Calu3 (cell line): ENCODE data around the gene TSNAXIP1. TPM values are rescaled to one million over a fixed set of nuclear protein-coding genes. Genes with fewer than 3 reads are reported as not detected.

Experiments used
- BruUV-seq: library from RNA; stranded (reverse); fragments of 400-500 nt; replicated peaks from 2 replicates; lab custom pipeline; 2021; lab: Mats Ljungman, UMichigan
- CTCF ChIA-PET: fragments of 300-600 bp; sonication (Branson Sonifier 250); formaldehyde crosslinking; loops from one replicate; lab custom pipeline; 2022; ENCODE audit warnings: antibody characterized with exemption; lab: Charles Lee
- DNase-seq: peaks from one replicate; pipeline ENCODE4 v3.0.0; 2022
- H3K27ac Mint-ChIP-seq: one replicate; pipeline ENCODE4 v1.8.0; 2022; ENCODE audit warnings: mixed read lengths; ENCODE audit not compliant: unreplicated experiment
- H3K27me3 Mint-ChIP-seq: one replicate; pipeline ENCODE4 v1.8.0; 2022; ENCODE audit warnings: mixed read lengths; ENCODE audit not compliant: unreplicated experiment
- H3K36me3 Mint-ChIP-seq: one replicate; pipeline ENCODE4 v1.8.0; 2022; ENCODE audit warnings: mild to moderate bottlenecking, moderate library complexity, mixed read lengths; ENCODE audit not compliant: insufficient read depth, unreplicated experiment
- H3K4me1 Mint-ChIP-seq: one replicate; pipeline ENCODE4 v1.8.0; 2022; ENCODE audit warnings: mild to moderate bottlenecking, low read depth, mixed read lengths; ENCODE audit not compliant: unreplicated experiment
- H3K4me3 Mint-ChIP-seq: one replicate; pipeline ENCODE4 v1.8.0; 2022; ENCODE audit warnings: mild to moderate bottlenecking, low read depth, moderate library complexity, mixed read lengths; ENCODE audit not compliant: unreplicated experiment
- H3K9me3 Mint-ChIP-seq: one replicate; pipeline ENCODE4 v1.8.0; 2022; ENCODE audit warnings: low read depth, mixed read lengths; ENCODE audit not compliant: unreplicated experiment
- intact Hi-C: fragments of 100-400 bp; cut with micrococcal nuclease; formaldehyde crosslinking; loops from one replicate; pipeline ENCODE4 v1.10.0; 2022; ENCODE audit not compliant: unreplicated experiment
- total RNA-seq: library from RNA; stranded (reverse); gene quantifications from 2 replicates; pipeline ENCODE4 v1.2.3, GENCODE V29; 2022
- TF ChIP-seq, protein P1 (sequence below): fragments of 200-600 bp; IDR thresholded peaks from one replicate; pipeline ENCODE4 v1.8.0; 2022; ENCODE audit warnings: antibody characterized with exemption; ENCODE audit not compliant: unreplicated experiment

TSNAXIP1 gene
- total RNA-seq, 1 experiment from 2014 or later, result 1.0 TPM

DNA sequence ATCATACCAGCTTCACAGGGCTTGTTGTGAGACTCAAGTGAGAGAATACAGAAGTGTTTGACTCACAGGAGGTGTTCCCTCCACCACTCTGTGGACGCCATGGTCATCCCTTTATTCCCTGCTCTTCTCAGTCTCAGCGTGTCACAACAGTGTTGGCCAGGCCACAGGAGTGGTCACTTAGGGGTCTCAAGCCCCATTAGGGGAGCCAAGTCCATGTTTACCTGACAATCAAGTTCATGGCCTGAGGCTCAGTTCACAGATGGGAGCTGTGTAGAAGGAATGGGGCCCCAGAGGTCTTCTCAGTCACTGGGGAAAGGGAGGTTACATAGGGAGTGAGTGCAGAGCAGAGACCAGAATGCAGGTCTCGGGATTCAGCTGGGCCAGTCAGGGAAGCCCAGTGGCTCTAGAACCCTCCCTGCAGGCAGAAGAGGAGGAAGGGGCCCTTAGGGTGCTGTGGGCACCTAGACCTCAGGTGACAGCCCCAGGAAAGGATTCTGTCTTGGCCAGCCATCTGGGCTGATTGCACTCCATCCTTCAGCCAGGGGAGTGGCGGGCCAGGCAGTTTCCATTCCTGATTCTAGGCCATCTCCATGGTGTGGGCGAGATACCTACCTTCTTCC, 50.3 kb downstream of the TSNAXIP1 start:
- Mint-ChIP-seq H3K9me3 (no peaks in the 10 kb centered on the region), H3K36me3 (peaks cover 67% of the 10 kb centered on the region), H3K27me3 (no peaks in the 10 kb centered on the region), H3K4me3 (peak overlapping the region; percentile 55), H3K4me1 (peaks cover 54% of the 10 kb centered on the region), H3K27ac (peak overlapping the region; percentile 98)
- DNase-seq, result no peak
- BruUV-seq, result no TSS peak
- CTCF ChIA-PET, result interaction anchor here (1.0 to 1.9 kb wide), 5 partner anchors 9 to 596 kb away, joined by 3 to 9 read pairs (median 4); partner anchors contain the start of genes CENPT, RANBP10 and TSNAXIP1
- TF ChIP-seq, protein P1, sequence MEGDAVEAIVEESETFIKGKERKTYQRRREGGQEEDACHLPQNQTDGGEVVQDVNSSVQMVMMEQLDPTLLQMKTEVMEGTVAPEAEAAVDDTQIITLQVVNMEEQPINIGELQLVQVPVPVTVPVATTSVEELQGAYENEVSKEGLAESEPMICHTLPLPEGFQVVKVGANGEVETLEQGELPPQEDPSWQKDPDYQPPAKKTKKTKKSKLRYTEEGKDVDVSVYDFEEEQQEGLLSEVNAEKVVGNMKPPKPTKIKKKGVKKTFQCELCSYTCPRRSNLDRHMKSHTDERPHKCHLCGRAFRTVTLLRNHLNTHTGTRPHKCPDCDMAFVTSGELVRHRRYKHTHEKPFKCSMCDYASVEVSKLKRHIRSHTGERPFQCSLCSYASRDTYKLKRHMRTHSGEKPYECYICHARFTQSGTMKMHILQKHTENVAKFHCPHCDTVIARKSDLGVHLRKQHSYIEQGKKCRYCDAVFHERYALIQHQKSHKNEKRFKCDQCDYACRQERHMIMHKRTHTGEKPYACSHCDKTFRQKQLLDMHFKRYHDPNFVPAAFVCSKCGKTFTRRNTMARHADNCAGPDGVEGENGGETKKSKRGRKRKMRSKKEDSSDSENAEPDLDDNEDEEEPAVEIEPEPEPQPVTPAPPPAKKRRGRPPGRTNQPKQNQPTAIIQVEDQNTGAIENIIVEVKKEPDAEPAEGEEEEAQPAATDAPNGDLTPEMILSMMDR, result no peak
- intact Hi-C loops, result no loop called here

DNA sequence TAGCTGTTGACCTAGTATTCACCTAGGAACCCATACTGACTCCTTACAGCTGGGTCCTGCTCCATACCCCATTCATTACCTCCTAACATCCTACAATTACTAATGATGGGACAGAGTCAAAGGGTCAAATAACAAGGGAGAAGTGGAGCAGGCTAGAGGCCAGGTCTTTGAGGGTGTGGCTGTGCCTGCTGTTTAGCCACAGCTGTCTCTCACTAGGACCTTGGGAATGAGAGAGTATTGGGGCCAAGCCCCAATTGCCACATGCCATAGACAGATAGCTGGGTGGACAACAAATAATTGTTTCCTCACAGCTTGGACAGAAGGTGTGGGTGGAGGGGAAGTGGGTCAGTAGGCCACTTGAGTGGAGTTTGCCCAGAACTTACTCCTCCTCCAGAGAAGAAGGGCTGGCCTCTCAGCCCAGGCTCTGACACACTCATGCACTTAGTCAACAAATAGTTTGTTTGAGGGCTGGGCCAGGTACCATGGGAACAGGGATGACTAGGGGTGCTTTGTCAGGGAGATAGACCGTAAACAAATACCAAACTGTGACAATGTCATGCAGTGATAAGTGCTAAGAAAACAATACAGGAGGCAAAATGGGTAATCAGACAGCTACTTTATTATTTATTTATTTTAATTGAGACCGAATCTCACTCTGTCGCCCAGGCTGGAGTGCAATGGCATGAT, 51.0 kb downstream of the TSNAXIP1 start:
- BruUV-seq, result no TSS peak
- peak overlapping the region; percentile 55 for H3K4me3 Mint-ChIP-seq
- CTCF ChIA-PET, result interaction anchor here (1.0 to 2.3 kb wide), 7 partner anchors 10 to 597 kb away, joined by 3 to 9 read pairs (median 4); partner anchors contain the start of genes CENPT, RANBP10 and TSNAXIP1
- H3K27me3 Mint-ChIP-seq, result no peaks in the 10 kb centered on the region
- peak; percentile 91 for DNase-seq
- no peaks in the 10 kb centered on the region for H3K9me3 Mint-ChIP-seq
- H3K4me1 Mint-ChIP-seq, result peaks cover 59% of the 10 kb centered on the region
- peaks cover 67% of the 10 kb centered on the region for H3K36me3 Mint-ChIP-seq
- intact Hi-C loops, result no loop called here
- TF ChIP-seq, protein P1, result no peak
- peak overlapping the region; percentile 98 for H3K27ac Mint-ChIP-seq

DNA sequence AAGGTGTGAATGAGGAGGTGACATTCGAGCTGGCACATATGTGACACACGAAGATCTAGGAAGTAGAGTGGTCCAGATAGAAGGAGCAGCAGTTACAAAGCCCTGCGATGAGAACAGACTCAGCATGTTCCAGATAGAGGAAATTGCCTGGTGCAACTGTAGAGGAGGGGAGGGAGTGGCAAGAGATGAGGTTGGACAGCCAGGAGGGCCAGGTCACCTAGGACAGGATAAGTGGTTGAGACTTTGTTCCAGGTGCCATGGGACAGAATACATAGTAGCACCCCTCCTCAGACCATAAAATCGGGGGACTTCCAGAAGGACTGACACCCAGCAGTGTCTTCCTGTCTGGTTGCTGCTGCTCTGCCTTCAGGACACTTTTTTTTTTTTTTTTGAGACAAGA, 51.8 kb downstream of the TSNAXIP1 start:
- TF ChIP-seq, protein P1, result no peak
- Mint-ChIP-seq H3K9me3 (no peaks in the 10 kb centered on the region), H3K27ac (peak overlapping the region; percentile 98), H3K4me1 (peaks cover 66% of the 10 kb centered on the region), H3K4me3 (peak overlapping the region; percentile 55), H3K27me3 (no peaks in the 10 kb centered on the region), H3K36me3 (peaks cover 67% of the 10 kb centered on the region)
- intact Hi-C loops, result no loop called here
- CTCF ChIA-PET, result interaction anchor here (1.0 to 2.3 kb wide), 5 partner anchors 11 to 337 kb away, joined by 3 to 9 read pairs (median 4); partner anchors contain the start of genes CENPT, RANBP10 and TSNAXIP1
- DNase-seq, result no peak
- TSS peak; percentile 13 for BruUV-seq

DNA sequence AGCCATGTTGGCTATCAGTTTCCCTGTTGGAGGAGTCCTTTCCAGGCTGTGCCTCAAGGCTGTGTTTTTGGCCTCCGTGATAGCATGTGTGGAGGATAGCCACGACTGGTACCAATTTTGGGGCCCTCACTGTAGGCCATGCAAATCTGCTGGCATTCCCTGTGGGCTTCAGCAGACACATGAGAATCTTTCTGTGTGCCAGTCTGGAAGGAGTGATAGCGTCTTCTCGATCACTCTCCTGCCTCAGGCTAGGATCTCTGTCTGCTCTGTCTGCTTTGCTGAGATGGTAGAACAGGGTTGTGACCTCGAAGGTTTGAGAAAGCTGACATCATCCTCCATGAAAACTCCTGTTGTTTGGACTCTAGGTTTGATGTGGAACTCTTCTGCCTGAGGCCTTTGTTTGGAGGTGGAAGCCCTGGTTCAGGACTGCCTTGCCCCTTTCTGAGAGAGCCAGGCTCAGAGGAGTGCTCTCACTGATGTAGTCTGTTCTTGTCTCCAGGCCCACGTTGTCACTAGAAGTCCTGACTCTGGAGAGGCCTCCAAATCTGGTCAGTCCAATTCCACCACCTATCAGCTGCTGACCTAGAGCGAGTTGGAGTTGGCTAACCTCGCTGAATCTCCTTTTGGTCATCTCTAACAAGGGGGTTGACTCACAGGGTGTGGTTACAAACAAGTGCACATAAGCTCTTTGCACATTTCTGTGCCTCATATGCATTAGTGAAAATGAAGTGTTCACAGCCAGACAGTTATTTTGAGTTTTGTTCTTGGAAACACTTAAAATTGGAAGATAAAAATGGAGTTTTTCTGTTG, 54.1 kb downstream of the TSNAXIP1 start:
- BruUV-seq, result no TSS peak
- DNase-seq, result no peak
- CTCF ChIA-PET, result no interaction called here
- H3K27me3 Mint-ChIP-seq, result no peaks in the 10 kb centered on the region
- no peak overlapping the region for H3K27ac Mint-ChIP-seq
- intact Hi-C loops, result no loop called here
- peaks cover 64% of the 10 kb centered on the region for H3K36me3 Mint-ChIP-seq
- H3K4me1 Mint-ChIP-seq, result peaks cover 54% of the 10 kb centered on the region
- H3K9me3 Mint-ChIP-seq, result no peaks in the 10 kb centered on the region
- no peak overlapping the region for H3K4me3 Mint-ChIP-seq
- TF ChIP-seq, protein P1, result no peak
